Activated CD4-positive, alpha-beta T cell treated with anti-CD3 and anti-CD28 coated beads, Interleukin-2, amount 50 U/mL, for 24 hours (primary cell): Measurements from ENCODE around the gene GARNL3.

Source experiments
- DNase-seq, 2 donors: peaks; one replicate each; pipeline ENCODE4 v3.0.0-alpha.2; 2020; ENCODE audit warnings: low read depth in 1 of 2, low spot score in 1 of 2

Gene GARNL3

GRCh38 chr9:127232833-127233549, 31.6 kb upstream of the GARNL3 start:
- DNase-seq = no peak

- no peak for DNase-seq
Observed at GRCh38 chr9:127233550-127233949, 31.0 kb upstream of the GARNL3 start.

GRCh38 chr9:127233989-127234388, 30.6 kb upstream of the GARNL3 start:
- DNase-seq = no peak

- no peak for DNase-seq
Observed at GRCh38 chr9:127237801-127238200, 26.8 kb upstream of the GARNL3 start.

GRCh38 chr9:127241354-127241753, 23.2 kb upstream of the GARNL3 start:
- no peak for DNase-seq

DNA sequence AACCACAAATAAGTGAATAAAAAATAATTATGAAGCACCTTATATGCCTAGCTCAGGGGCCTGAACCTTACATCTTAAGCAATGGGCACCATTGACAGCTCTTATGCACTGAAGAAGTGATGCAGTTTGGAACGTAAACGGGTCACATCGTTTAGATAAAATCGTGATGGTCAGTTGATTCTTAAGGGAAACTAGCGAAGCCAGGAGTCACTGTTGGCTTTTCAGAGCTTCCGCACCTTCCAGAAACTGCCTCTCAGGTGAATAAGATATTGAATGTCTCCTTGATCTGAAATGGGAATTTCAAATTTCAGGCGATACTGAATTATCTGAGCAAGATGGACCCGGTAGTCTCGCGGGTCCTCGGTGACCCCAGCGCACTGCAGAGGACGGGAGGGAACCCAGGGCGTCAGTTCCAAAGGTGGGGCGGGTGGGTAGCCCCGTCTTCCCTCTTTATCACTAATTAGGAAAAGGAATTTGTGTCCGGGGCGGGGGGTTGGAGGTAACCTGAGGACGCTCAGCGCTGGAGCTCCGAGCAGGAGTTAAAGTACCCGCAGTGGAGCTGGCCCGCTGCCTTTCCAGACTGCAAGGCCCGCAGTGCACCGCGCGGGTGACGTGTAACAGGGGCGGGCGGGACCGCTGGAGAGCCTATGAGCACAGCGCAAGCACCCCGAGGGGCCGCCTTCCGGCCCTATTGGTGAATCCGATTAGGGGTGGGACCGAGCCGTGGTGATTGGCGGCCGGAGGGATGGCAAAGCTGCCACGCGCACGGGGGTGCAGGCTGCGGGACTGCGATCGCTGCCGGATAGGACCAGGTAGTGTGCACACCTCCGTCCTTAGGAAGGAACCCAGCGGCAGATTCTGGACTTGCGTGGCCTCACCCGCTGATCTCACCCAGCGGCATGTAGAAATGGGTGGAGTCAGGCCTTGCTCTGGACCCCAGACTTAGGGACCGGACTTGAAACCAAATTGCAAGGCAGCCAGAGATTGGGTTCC, 19.7 kb upstream of the GARNL3 start:
- peak; percentile 86 to 95 for DNase-seq

DNA sequence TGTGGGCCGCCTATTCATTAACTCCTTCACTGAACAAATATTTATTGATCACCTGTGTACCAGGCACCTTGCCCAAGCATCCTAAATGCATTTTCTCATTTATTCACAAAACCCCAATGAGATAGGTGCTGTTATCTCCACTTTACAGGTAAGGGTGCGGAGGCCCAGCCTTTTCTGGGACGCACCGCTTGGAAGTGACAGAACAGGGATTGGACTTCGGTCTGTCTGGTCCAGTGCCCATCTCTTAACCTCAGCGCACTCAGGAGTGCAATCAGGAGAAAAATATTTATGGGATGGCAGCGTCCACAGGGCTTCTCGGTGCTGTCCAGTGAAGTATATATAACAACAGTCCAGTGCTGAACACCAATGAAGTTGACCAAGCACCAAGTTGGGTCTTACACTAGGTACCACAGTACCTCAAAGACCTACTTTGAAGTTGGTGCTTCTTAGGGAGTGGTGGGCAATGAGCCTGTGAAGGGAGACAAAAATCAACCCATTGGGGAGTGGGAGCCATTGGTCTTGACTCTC, 18.9 kb upstream of the GARNL3 start:
- no peak for DNase-seq

GRCh38 chr9:127248241-127248640, 16.3 kb upstream of the GARNL3 start:
- DNase-seq = no peak

- DNase-seq = no peak
Observed at GRCh38 chr9:127249877-127250276, 14.7 kb upstream of the GARNL3 start.

DNA sequence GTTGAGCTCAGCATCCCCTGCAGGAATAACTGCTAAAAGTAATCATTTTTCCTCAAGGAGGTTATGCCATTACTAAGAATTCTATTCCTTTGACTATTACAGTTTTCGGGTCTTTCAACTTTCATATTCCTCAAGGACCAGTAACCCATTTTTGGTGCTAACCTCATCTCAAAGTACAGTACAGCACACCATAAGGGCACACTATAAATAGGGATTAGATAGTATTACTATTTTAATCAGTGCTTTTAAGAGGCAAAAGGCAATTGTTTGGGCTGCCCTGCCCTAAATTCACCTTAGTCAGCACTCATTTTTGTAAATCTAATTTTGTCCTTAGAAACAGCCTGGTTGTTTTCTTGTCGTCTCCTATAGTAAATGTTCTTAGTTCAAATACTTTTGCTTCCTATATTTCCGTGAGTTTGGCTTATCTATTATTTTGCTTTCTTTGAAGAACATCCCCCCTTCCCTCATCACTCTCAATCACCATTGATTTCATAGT, 13.6 kb upstream of the GARNL3 start:
- no peak for DNase-seq

DNA sequence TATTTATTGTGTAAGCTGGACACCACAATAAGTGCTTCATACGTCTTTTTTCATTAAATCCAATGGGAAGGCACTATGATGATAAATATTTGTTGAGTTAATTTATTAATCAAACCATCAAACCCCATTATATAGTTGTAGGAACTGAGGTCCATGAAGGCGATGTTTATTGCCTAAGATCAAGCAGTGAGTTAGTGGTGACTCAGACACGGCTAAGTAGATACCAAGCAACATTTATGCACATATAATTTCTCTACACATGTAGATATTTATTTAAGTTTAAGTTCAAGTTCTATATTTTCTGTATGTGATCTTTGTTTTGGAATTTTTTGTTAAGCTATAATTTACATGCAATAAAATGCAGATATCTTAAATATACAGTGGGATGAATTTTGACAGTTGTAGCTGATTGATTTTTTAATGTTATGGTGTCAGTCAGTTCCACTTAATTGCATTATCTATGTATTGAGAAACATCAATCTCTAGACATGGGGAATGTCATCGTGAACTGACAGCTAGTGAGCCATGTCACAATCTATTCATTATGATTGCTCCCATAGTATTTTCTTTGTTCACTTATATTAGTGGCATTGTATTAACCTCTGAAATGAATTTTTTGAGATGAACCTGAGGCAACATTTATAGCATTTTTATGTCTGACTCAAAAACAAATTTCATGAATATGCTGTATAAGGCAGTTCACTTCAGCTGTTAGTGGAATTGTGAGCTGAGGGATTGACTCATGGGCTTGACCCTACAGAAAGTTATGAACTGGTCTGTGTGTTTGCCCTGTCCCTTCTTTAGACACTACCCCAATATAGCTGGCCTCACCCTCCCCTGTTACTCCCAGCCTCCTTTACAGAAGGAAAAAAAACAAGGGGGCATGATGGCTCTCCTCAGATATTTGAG, 11.9 kb upstream of the GARNL3 start:
- no peak for DNase-seq

DNA sequence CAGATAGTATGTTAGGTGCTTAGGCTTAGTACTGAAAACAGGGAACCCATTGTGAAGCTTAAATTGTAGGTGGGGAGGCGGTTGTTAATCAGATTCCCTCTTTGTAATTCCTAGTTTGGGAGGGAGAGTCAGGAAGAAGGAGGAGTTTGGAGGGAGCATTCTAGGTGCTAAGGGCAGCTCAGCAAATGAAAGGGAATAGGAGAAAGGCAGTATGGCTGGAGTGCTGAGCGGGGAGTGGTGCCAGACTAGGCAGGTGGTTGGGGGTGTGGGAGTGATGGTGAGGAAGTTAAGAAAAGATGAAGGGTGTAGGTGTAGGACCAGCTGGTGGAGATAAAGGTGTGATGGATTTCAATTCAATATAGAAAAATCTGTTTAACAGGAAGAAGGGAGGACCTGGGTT, 11.1 kb upstream of the GARNL3 start:
- no peak for DNase-seq

GRCh38 chr9:127255692-127256091, 8.9 kb upstream of the GARNL3 start:
- DNase-seq = no peak

DNA sequence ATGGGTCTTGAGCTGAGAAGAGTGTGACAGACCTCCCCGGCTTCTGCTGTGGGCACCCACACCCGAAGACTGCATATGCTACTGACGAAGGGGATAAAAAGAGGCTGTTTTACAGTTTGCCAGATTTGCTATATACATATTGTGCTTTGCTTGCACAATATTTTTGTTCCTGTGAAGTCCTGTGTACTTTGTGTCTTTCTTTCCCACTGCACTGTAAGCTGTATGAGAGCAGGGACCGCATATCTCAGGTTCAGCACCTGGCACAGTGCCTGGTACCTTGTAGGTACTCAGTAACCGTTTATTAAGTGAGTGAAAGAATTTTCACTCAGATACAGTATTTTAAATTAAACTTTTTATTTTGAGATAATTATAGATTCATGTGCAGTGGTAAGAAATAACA, 8.2 kb upstream of the GARNL3 start:
- no peak for DNase-seq

DNA sequence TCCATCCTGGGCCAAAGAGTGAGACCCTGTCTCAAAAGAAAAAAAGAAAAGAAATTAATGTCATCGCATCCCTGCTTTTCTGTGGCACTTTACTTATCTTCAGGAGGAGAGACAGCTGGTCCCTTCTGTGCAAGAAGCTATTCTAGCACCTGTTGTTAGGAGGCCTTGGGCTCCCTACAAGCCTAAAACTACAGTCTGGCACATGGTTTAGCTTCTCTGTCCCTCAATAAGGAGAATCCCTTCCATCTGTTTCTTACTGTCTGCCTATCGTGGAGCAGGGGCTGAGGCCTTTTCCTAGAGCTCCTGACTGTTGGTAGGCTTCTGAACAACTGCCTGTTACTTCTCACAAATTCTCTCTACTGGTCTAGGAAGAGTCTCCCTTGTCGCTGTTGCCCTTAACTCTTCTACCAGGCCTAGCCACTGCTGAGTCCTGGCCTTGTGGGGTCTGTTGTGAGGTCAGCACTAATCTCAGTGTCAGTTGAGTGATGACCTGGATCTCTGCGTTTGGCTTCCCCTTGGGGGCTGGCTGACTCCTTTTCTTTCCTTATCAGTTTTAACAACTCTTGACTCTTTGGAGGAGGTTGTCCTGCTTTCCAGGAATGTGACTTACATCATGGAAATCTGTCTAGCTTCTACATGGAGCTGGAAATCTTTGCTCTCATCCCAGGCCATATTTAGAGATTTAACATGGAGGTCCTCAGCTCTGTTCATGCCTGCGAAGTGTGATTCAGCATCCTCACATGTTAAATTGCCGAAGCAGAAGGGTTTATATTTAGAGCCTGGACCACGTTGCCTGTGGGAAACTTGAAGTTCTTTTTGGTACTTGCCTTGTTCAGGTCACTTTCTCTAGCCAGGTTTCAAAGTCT, 5.7 kb upstream of the GARNL3 start:
- DNase-seq = no peak

GRCh38 chr9:127262602-127263001, 2.0 kb upstream of the GARNL3 start:
- no peak for DNase-seq

GRCh38 chr9:127263237-127263636, 1.3 kb upstream of the GARNL3 start:
- no peak for DNase-seq

DNA sequence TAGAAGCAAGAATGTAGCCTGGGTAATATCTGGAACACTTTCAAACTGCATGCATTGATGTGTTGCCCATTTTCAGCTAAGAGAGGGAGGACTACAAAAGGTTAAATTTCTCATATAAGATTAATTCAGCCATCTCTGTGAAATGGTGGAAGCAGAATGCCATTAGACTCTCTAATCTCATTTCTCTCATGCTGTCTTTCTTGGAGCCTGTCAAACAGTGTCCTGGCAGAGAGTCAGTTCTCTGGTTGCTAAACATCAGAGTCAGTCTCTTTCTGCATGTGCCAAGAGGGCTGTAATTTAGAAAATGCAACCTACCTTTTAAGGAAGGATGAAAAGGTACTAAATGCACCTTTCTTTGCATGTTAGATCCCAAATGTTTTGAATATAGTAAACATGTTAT, 910 bp upstream of the GARNL3 start:
- DNase-seq = no peak

DNA sequence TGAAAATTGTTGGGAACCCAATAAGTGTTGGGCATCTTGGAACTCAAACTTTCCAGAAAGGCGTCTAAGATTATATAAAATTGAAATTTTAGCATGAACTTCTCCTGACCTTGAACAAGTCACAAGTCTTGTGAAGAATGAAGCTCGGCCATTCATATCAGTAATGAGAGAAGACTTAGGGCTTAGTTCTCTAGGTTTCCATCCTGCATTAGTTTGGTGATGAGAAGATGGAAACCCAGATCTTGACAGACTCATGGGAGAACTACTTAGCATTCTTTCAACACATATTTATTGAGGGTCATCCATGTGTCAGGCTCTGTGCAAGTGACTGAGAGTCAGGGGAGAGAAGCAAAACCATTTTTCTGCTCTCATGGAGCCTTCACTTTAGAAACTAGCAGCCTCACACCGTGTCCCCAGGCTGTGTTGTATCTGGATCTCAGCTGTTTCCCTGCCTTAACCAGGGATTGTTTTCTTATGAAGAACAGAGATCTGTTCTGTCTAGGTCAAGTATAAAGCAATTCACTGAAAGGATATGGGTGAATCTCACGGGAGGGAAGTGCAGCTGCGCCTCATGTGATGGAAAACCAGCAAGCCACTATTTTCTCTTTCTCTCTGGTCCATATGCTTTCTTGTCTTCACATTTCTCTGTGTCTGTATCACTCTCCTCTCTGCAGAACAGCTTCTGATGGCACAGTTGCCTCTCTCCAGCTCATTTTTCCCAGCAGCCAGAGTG, 3.4 kb downstream of the GARNL3 start:
- DNase-seq = no peak
